ENCODE results near the gene THSD7B.

The THSD7B gene

DNA sequence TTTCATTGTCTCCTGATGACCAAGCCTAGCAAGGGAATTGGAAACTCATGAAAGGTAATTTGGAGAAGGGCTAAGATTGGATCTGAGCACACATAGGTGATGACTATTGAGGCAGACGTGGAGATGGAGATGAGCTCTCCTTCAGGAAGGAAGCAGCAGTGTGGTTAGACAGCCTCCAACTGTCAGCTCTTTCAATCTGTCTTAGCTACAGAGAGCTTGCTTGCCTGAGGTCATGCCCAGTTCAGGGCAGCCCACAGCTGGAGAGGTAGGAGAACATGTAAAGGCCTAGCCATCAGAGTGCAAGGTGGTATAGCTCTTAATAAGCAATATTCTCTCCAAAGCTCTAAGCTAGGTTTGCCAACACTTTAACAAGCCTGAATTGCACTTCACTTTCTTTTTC lies 79.2 kb downstream of the THSD7B start:
- no peaks in the 10 kb centered on the region for H3K79me2 ChIP-seq (ENCODE audit: insufficient read depth, low read length)
- TF ChIP-seq, protein P1, sequence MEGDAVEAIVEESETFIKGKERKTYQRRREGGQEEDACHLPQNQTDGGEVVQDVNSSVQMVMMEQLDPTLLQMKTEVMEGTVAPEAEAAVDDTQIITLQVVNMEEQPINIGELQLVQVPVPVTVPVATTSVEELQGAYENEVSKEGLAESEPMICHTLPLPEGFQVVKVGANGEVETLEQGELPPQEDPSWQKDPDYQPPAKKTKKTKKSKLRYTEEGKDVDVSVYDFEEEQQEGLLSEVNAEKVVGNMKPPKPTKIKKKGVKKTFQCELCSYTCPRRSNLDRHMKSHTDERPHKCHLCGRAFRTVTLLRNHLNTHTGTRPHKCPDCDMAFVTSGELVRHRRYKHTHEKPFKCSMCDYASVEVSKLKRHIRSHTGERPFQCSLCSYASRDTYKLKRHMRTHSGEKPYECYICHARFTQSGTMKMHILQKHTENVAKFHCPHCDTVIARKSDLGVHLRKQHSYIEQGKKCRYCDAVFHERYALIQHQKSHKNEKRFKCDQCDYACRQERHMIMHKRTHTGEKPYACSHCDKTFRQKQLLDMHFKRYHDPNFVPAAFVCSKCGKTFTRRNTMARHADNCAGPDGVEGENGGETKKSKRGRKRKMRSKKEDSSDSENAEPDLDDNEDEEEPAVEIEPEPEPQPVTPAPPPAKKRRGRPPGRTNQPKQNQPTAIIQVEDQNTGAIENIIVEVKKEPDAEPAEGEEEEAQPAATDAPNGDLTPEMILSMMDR (conservative IDR thresholded peaks at IDR 0.05; ENCODE audit: low read length), result no peak
- TF ChIP-seq EZH2phosphoT487 (IDR thresholded peaks at IDR 0.05; ENCODE audit: borderline replicate concordance), result no peak
- H3K9me2 ChIP-seq (replicated peaks; ENCODE audit: low read depth, low read length), result no peaks in the 10 kb centered on the region
- peak overlapping the region; percentile 40 for H3K9ac ChIP-seq (ENCODE audit: low read depth, low read length, poor library complexity, severe bottlenecking)
- 0 out of 2 replicates have a peak overlapping the region, but pooled peaks have one; percentile 24 for H2AFZ ChIP-seq (ENCODE audit: low read length)
- H3K4me3 ChIP-seq (ENCODE audit: low read length, poor library complexity, severe bottlenecking), result no peak overlapping the region
- peaks cover 30% of the 10 kb centered on the region for H3K4me1 ChIP-seq (ENCODE audit: insufficient read depth, low read length, poor library complexity, severe bottlenecking)
- no peaks in the 10 kb centered on the region for H3K27me3 ChIP-seq (ENCODE audit: insufficient read depth, low read length, poor library complexity, severe bottlenecking)
- no peaks in the 10 kb centered on the region for H3F3A ChIP-seq (ENCODE audit: low read depth)
- H4K20me1 ChIP-seq (ENCODE audit: insufficient read depth, low read length, poor library complexity, severe bottlenecking), result no peaks in the 10 kb centered on the region
- H3K36me3 ChIP-seq (ENCODE audit: insufficient read depth, low read length), result no peaks in the 10 kb centered on the region
- peak overlapping the region; percentile 26 for H3K4me2 ChIP-seq (ENCODE audit: low read depth, low read length, poor library complexity, severe bottlenecking)
- H3K9me3 ChIP-seq (ENCODE audit: insufficient read depth, low read depth, low read length), result no peaks in the 10 kb centered on the region

DNA sequence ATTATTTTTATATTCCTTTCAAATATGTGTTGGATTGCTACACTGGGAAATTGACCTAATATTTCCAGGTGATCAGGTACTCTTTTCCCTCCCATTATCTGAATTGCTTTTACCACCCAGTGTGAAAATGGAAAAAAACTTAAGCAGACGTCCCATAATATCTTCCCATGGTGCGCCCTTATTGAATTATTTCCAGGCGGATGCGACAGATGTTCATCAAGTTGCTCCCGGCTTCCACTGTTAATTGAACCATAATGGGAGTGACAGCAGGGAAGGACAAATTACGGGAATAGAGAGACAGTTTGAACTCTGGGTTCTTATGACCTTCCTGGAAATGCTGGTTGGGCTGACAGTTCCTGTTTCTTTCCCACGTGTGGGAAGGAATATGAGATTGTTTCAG lies 93.3 kb downstream of the THSD7B start:
- Histone ChIP-seq H3K9me3 (ENCODE audit: insufficient read depth, low read depth, low read length) (no peaks in the 10 kb centered on the region), H3K36me3 (ENCODE audit: insufficient read depth, low read length) (no peaks in the 10 kb centered on the region), H3K4me3 (ENCODE audit: low read length, poor library complexity, severe bottlenecking) (no peak overlapping the region), H4K20me1 (ENCODE audit: insufficient read depth, low read length, poor library complexity, severe bottlenecking) (no peaks in the 10 kb centered on the region), H3K4me2 (ENCODE audit: low read depth, low read length, poor library complexity, severe bottlenecking) (no peak overlapping the region), H3F3A (ENCODE audit: low read depth) (no peaks in the 10 kb centered on the region), H3K9ac (ENCODE audit: low read depth, low read length, poor library complexity, severe bottlenecking) (no peak overlapping the region), H3K27me3 (ENCODE audit: insufficient read depth, low read length, poor library complexity, severe bottlenecking) (no peaks in the 10 kb centered on the region), H3K79me2 (ENCODE audit: insufficient read depth, low read length) (no peaks in the 10 kb centered on the region), H3K9me2 (replicated peaks; ENCODE audit: low read depth, low read length) (no peaks in the 10 kb centered on the region), H2AFZ (ENCODE audit: low read length) (no peak overlapping the region), H3K4me1 (ENCODE audit: insufficient read depth, low read length, poor library complexity, severe bottlenecking) (no peaks in the 10 kb centered on the region)
- TF ChIP-seq, protein P1 (conservative IDR thresholded peaks at IDR 0.05; ENCODE audit: low read length), result no peak
- no peak for TF ChIP-seq EZH2phosphoT487 (IDR thresholded peaks at IDR 0.05; ENCODE audit: borderline replicate concordance)

DNA sequence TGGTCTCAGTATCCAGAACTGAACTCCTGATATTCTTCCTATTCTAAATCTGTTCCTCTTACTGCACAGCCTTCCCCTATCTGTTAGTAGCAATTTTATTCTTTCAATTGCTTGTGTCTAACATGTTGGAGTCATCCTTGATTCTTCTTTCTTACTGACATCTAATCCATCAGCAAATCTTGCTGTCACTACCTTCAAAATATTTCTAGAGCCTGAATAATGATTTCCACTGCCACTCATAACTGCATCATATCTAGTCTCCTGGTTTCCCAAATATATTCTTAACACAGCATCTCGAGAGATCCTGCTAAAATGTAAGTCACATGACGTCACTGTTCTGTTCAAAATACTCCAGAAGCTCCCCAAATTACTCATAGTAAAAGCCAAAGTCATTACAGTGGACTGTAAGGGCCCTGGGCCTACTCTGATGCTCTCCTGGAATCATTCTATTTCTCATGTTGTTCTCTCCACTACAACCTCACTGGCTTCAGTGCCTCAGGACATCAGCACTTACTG lies 95.2 kb downstream of the THSD7B start:
- TF ChIP-seq EZH2phosphoT487 (IDR thresholded peaks at IDR 0.05; ENCODE audit: borderline replicate concordance), result no peak
- TF ChIP-seq, protein P1 (conservative IDR thresholded peaks at IDR 0.05; ENCODE audit: low read length), result no peak
- no peak overlapping the region for H3K4me3 ChIP-seq (ENCODE audit: low read length, poor library complexity, severe bottlenecking)
- no peaks in the 10 kb centered on the region for H4K20me1 ChIP-seq (ENCODE audit: insufficient read depth, low read length, poor library complexity, severe bottlenecking)
- H3K79me2 ChIP-seq (ENCODE audit: insufficient read depth, low read length), result no peaks in the 10 kb centered on the region
- H3K4me1 ChIP-seq (ENCODE audit: insufficient read depth, low read length, poor library complexity, severe bottlenecking), result no peaks in the 10 kb centered on the region
- H3K4me2 ChIP-seq (ENCODE audit: low read depth, low read length, poor library complexity, severe bottlenecking), result no peak overlapping the region
- H3F3A ChIP-seq (ENCODE audit: low read depth), result no peaks in the 10 kb centered on the region
- no peaks in the 10 kb centered on the region for H3K27me3 ChIP-seq (ENCODE audit: insufficient read depth, low read length, poor library complexity, severe bottlenecking)
- H3K36me3 ChIP-seq (ENCODE audit: insufficient read depth, low read length), result no peaks in the 10 kb centered on the region
- H3K9me3 ChIP-seq (ENCODE audit: insufficient read depth, low read depth, low read length), result no peaks in the 10 kb centered on the region
- no peak overlapping the region for H3K9ac ChIP-seq (ENCODE audit: low read depth, low read length, poor library complexity, severe bottlenecking)
- no peak overlapping the region for H2AFZ ChIP-seq (ENCODE audit: low read length)
- no peaks in the 10 kb centered on the region for H3K9me2 ChIP-seq (replicated peaks; ENCODE audit: low read depth, low read length)

Data from Loucy (cell line).